Activated CD4-positive, alpha-beta T cell treated with anti-CD3 and anti-CD28 coated beads for 36 hours (primary cell): ENCODE measurements around the gene AP1M2. TPM values are rescaled to one million over a fixed set of nuclear protein-coding genes. Genes with fewer than 3 reads are reported as not detected.

Experiments
- ATAC-seq: fragments of 200-7000 bp; cut with Tn5 transposase; one replicate; pipeline ENCODE4 v1.10.0; 2021; ENCODE audit warnings: mild to moderate bottlenecking, moderate library complexity
- CTCF ChIA-PET: fragments of 350-600 bp; sonication (Branson Sonifier 250); formaldehyde crosslinking; loops from one replicate; lab custom pipeline; 2021; ENCODE audit warnings: antibody characterized with exemption; lab: Charles Lee
- POLR2A ChIA-PET: fragments of 350-600 bp; sonication (Branson Sonifier 250); formaldehyde crosslinking; loops from one replicate; lab custom pipeline; 2021; ENCODE audit warnings: antibody characterized with exemption, inconsistent platforms; lab: Charles Lee
- DNase-seq: peaks from one replicate; pipeline ENCODE4 v3.0.0-alpha.2; 2020
- H3K27ac Mint-ChIP-seq: one replicate; pipeline ENCODE4 v1.8.0; 2021; ENCODE audit warnings: mixed read lengths
- H3K27me3 Mint-ChIP-seq: one replicate; pipeline ENCODE4 v1.8.0; 2021; ENCODE audit warnings: mixed read lengths
- H3K36me3 Mint-ChIP-seq: one replicate; pipeline ENCODE4 v1.8.0; 2021; ENCODE audit warnings: low read depth, mixed read lengths
- H3K4me1 Mint-ChIP-seq: one replicate; pipeline ENCODE4 v1.8.0; 2021; ENCODE audit warnings: mixed read lengths
- H3K4me3 Mint-ChIP-seq: one replicate; pipeline ENCODE4 v1.8.0; 2021; ENCODE audit warnings: mild to moderate bottlenecking, moderate library complexity, mixed read lengths
- H3K9me3 Mint-ChIP-seq: one replicate; pipeline ENCODE4 v1.8.0; 2021; ENCODE audit warnings: low read depth, mixed read lengths
- intact Hi-C, 2 experiments: fragments of 100-400 bp; cut with DNase I in 1 of 2; cut with micrococcal nuclease in 1 of 2; formaldehyde crosslinking; loops; one replicate each; pipeline versions ENCODE4 v1.14.2 to v1.15.1; 2022 to 2024; cut with DNase I, micrococcal nuclease
- total RNA-seq, 2 experiments: library from RNA; stranded (reverse); gene quantifications; one replicate each; pipeline ENCODE4 v1.2.3, GENCODE V29; 2021

AP1M2 gene
- total RNA-seq, 2 experiments from 2014 or later: not detected

- intact Hi-C loops: no loop called here
These were observed 31.7 kb upstream of the AP1M2 start for GRCh38 chr19:10618846-10619245.

GRCh38 chr19:10617409-10618121 is 30.5 kb upstream of the AP1M2 start:
- H3K9me3 Mint-ChIP-seq: no peaks in the 10 kb centered on the region
- H3K36me3 Mint-ChIP-seq: peaks cover 25% of the 10 kb centered on the region
- intact Hi-C loops: no loop called here
- ATAC-seq: no peak
- ChIA-PET POLR2A (interaction anchor here (0.6 kb wide), 1 partner anchor 22 kb away, joined by 3 read pairs; no protein-coding TSS in a partner anchor), CTCF (interaction anchor here (0.5 to 2.8 kb wide), 3 partner anchors 36 to 81 kb away, joined by 3 to 12 read pairs (median 3); no protein-coding TSS in a partner anchor)
- no peaks in the 10 kb centered on the region for H3K27me3 Mint-ChIP-seq
- DNase-seq: no peak
- H3K27ac Mint-ChIP-seq: no peak overlapping the region
- H3K4me1 Mint-ChIP-seq: peaks cover 34% of the 10 kb centered on the region
- H3K4me3 Mint-ChIP-seq: no peak overlapping the region

More at GRCh38 chr19:10618846-10619245, 31.7 kb upstream of the AP1M2 start:
- no peak overlapping the region for H3K4me3 Mint-ChIP-seq
- no peaks in the 10 kb centered on the region for H3K27me3 Mint-ChIP-seq
- CTCF ChIA-PET: interaction anchor here (0.6 to 2.8 kb wide), 5 partner anchors 31 to 240 kb away, joined by 3 to 12 read pairs (median 4); no protein-coding TSS in a partner anchor
- no peak for ATAC-seq
- H3K4me1 Mint-ChIP-seq: peaks cover 27% of the 10 kb centered on the region
- H3K27ac Mint-ChIP-seq: no peak overlapping the region
- DNase-seq: no peak
- no peaks in the 10 kb centered on the region for H3K9me3 Mint-ChIP-seq
- POLR2A ChIA-PET: no interaction called here
- H3K36me3 Mint-ChIP-seq: peaks cover 16% of the 10 kb centered on the region

GRCh38 chr19:10615429-10616023 is 28.4 kb upstream of the AP1M2 start:
- ATAC-seq: no peak
- Mint-ChIP-seq H3K27ac (no peak overlapping the region), H3K4me3 (no peak overlapping the region), H3K36me3 (peaks cover 22% of the 10 kb centered on the region), H3K27me3 (no peaks in the 10 kb centered on the region), H3K9me3 (no peaks in the 10 kb centered on the region), H3K4me1 (peaks cover 23% of the 10 kb centered on the region)
- CTCF ChIA-PET: interaction anchor here (0.9 to 1.3 kb wide), 2 partner anchors 10 to 29 kb away, joined by 3 to 4 read pairs; no protein-coding TSS in a partner anchor
- intact Hi-C loops: no loop called here
- POLR2A ChIA-PET: no interaction called here
- no peak for DNase-seq

GRCh38 chr19:10612499-10613119 is 25.5 kb upstream of the AP1M2 start:
- ChIA-PET POLR2A (interaction anchor here (0.6 kb wide), 1 partner anchor 28 kb away, joined by 3 read pairs; no protein-coding TSS in a partner anchor), CTCF (interaction anchor here (0.8 to 1.8 kb wide), 4 partner anchors 31 to 77 kb away, joined by 3 to 14 read pairs (median 4); no protein-coding TSS in a partner anchor)
- Mint-ChIP-seq H3K36me3 (peaks cover 19% of the 10 kb centered on the region), H3K27ac (no peak overlapping the region), H3K4me1 (peaks cover 21% of the 10 kb centered on the region), H3K4me3 (no peak overlapping the region), H3K9me3 (no peaks in the 10 kb centered on the region), H3K27me3 (no peaks in the 10 kb centered on the region)
- no peak for DNase-seq
- intact Hi-C loops: no loop called here
- no peak for ATAC-seq

GRCh38 chr19:10611907-10612306 is 24.8 kb upstream of the AP1M2 start:
- Mint-ChIP-seq H3K4me1 (peaks cover 24% of the 10 kb centered on the region), H3K4me3 (no peak overlapping the region), H3K27me3 (no peaks in the 10 kb centered on the region), H3K9me3 (no peaks in the 10 kb centered on the region), H3K36me3 (peaks cover 17% of the 10 kb centered on the region), H3K27ac (no peak overlapping the region)
- DNase-seq (no peak), ATAC-seq (no peak)
- POLR2A ChIA-PET: interaction anchor here (0.6 to 1.4 kb wide), 3 partner anchors 22 to 351 kb away, joined by 4 read pairs; no protein-coding TSS in a partner anchor
- CTCF ChIA-PET: interaction anchor here (0.9 to 1.8 kb wide), 7 partner anchors 10 to 90 kb away, joined by 3 to 14 read pairs (median 3); partner anchors contain the start of gene QTRT1
- intact Hi-C loops: no loop called here

GRCh38 chr19:10604460-10604980 is 17.4 kb upstream of the AP1M2 start:
- ChIA-PET POLR2A (interaction anchor here (0.5 to 1.5 kb wide), 6 partner anchors 9 to 779 kb away, joined by 3 to 4 read pairs (median 3); partner anchors contain the start of gene CDKN2D), CTCF (interaction anchor here (0.7 to 5.1 kb wide), 7 partner anchors 9 to 259 kb away, joined by 3 to 36 read pairs (median 4); no protein-coding TSS in a partner anchor)
- H3K27me3 Mint-ChIP-seq: no peaks in the 10 kb centered on the region
- intact Hi-C loops: loop anchor here in 1 of 2 experiments (5.0 kb wide), 1 partner anchor 38 kb away; no protein-coding TSS in a partner anchor
- peaks cover 24% of the 10 kb centered on the region for H3K4me1 Mint-ChIP-seq
- DNase-seq: peak; percentile 26
- peaks cover 6% of the 10 kb centered on the region for H3K36me3 Mint-ChIP-seq
- H3K4me3 Mint-ChIP-seq: peak overlapping the region; percentile 95
- no peaks in the 10 kb centered on the region for H3K9me3 Mint-ChIP-seq
- peak overlapping the region; percentile 99 for H3K27ac Mint-ChIP-seq
- no peak for ATAC-seq

- no peaks in the 10 kb centered on the region for H3K27me3 Mint-ChIP-seq
- H3K36me3 Mint-ChIP-seq: peaks cover 6% of the 10 kb centered on the region
- DNase-seq (peak; percentile 57), ATAC-seq (peak; percentile 3)
- peak overlapping the region; percentile 95 for H3K4me3 Mint-ChIP-seq
- POLR2A ChIA-PET: interaction anchor here (0.5 to 1.5 kb wide), 6 partner anchors 8 to 778 kb away, joined by 3 to 4 read pairs (median 3); partner anchors contain the start of gene CDKN2D
- intact Hi-C loops: loop anchor here (1.0 to 5.0 kb wide), 3 partner anchors 9 to 51 kb away; partner anchors contain the start of gene ILF3 (in 1 of the 2)
- peaks cover 24% of the 10 kb centered on the region for H3K4me1 Mint-ChIP-seq
- H3K9me3 Mint-ChIP-seq: no peaks in the 10 kb centered on the region
- CTCF ChIA-PET: interaction anchor here (0.7 to 5.1 kb wide), 6 partner anchors 9 to 260 kb away, joined by 3 to 36 read pairs (median 4); no protein-coding TSS in a partner anchor
- H3K27ac Mint-ChIP-seq: peak overlapping the region; percentile 99
These were observed 16.9 kb upstream of the AP1M2 start for GRCh38 chr19:10603873-10604459.

GRCh38 chr19:10603084-10603872 is 16.2 kb upstream of the AP1M2 start:
- H3K4me1 Mint-ChIP-seq: peaks cover 24% of the 10 kb centered on the region
- ATAC-seq (peak; percentile 63), DNase-seq (peak; percentile 87)
- intact Hi-C loops: loop anchor here (1.0 to 5.0 kb wide), 3 partner anchors 8 to 52 kb away; partner anchors contain the start of gene ILF3 (in 1 of the 2)
- CTCF ChIA-PET: interaction anchor here (1.1 to 5.1 kb wide), 5 partner anchors 13 to 97 kb away, joined by 3 to 36 read pairs (median 7); no protein-coding TSS in a partner anchor
- peak overlapping the region; percentile 95 for H3K4me3 Mint-ChIP-seq
- no peaks in the 10 kb centered on the region for H3K9me3 Mint-ChIP-seq
- H3K36me3 Mint-ChIP-seq: peaks cover 6% of the 10 kb centered on the region
- POLR2A ChIA-PET: interaction anchor here (0.5 to 1.5 kb wide), 5 partner anchors 8 to 214 kb away, joined by 3 to 5 read pairs (median 3); partner anchors contain the start of gene CDKN2D
- no peaks in the 10 kb centered on the region for H3K27me3 Mint-ChIP-seq
- peak overlapping the region; percentile 99 for H3K27ac Mint-ChIP-seq

- H3K27ac Mint-ChIP-seq: peak overlapping the region; percentile 99
- peaks cover 24% of the 10 kb centered on the region for H3K4me1 Mint-ChIP-seq
- ChIA-PET CTCF (interaction anchor here (0.7 to 5.1 kb wide), 4 partner anchors 21 to 254 kb away, joined by 3 to 36 read pairs (median 12); no protein-coding TSS in a partner anchor), POLR2A (interaction anchor here (0.5 to 1.4 kb wide), 7 partner anchors 14 to 233 kb away, joined by 3 to 9 read pairs (median 4); partner anchors contain the start of genes CDC37, CDKN2D and TMED1)
- no peaks in the 10 kb centered on the region for H3K27me3 Mint-ChIP-seq
- no peaks in the 10 kb centered on the region for H3K9me3 Mint-ChIP-seq
- intact Hi-C loops: loop anchor here (1.0 to 5.0 kb wide), 14 partner anchors 7 to 269 kb away; partner anchors contain the start of genes ILF3 (in 2 of the 2), ATG4D (in 1 of the 2), CARM1 (in 1 of the 2) and CDC37 (in 1 of the 2)
- H3K4me3 Mint-ChIP-seq: peak overlapping the region; percentile 95
- peaks cover 6% of the 10 kb centered on the region for H3K36me3 Mint-ChIP-seq
- ATAC-seq (peak; percentile 84), DNase-seq (peak; percentile 95)
These were observed 15.4 kb upstream of the AP1M2 start for GRCh38 chr19:10602330-10603083.
